RWPE1 (cell line): ENCODE data around the gene XPR1.

Experiments used
- CTCF ChIA-PET: fragments of 350-600 bp; sonication (Branson Sonifier 250); formaldehyde crosslinking; extraction: SDS; loops from one replicate; lab custom pipeline; 2021; lab: Yijun Ruan, JAX
- POLR2A ChIA-PET: fragments of 400-600 bp; formaldehyde crosslinking; extraction: SDS; loops from one replicate; lab custom pipeline; 2020; ENCODE audit warnings: antibody characterized with exemption; ENCODE audit not compliant: low non-redundant PET; lab: Yijun Ruan, JAX
- DNase-seq: peaks from one replicate; pipeline ENCODE4 v3.0.0; 2012; ENCODE audit warnings: low spot score
- H3K27ac ChIP-seq: fragments of 450-650 bp; 2 replicates; pipeline ENCODE4 v1.5.1; 2017
- TF ChIP-seq, protein P1 (sequence below): fragments of 450-650 bp; conservative IDR thresholded peaks from 2 replicates; pipeline ENCODE4 v1.5.1; 2017; ENCODE audit warnings: low read depth, mild to moderate bottlenecking

Gene XPR1

DNA sequence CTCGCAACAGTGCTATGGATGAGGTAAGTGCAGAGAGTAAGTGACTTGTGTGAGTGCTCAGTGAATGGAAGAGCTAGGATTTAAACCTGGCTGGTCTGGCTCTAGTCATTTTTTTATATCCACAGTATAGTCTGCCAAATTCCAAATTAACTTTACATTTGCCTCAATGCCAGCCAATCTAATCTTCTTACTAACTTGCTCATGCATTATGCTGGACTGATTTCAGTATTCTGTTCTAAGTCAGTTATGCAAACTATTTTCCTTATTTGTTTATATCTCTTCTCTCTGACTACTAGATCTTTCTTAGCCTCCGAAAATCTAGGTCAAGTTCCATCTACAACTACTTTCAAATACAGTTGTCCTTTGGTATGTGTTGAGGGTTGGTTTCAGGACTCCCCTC, 133.3 kb downstream of the XPR1 start:
- CTCF ChIA-PET = no interaction called here
- POLR2A ChIA-PET = no interaction called here

DNA sequence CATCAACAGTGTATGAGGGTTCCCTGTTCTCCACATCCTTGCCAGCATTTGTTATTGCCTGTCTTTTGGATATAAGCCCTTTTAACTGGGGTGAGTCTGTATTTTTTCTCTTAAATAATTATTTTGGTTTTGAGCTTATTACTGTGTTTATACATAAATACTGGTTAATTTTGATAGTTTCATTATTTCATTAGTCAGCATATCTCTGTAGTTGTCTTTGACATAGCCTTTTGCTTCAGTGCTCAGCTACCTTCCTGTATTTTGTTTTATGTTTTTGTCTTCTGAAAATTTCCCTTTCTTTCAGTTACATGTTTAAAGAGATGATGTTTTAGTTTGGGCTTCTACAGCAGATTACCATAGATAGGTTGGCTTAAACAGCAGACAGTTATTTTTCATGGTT, 138.1 kb downstream of the XPR1 start:
- no peak overlapping the region for H3K27ac ChIP-seq
- ChIA-PET POLR2A (no interaction called here), CTCF (no interaction called here)
- DNase-seq = no peak
- TF ChIP-seq, protein P1, sequence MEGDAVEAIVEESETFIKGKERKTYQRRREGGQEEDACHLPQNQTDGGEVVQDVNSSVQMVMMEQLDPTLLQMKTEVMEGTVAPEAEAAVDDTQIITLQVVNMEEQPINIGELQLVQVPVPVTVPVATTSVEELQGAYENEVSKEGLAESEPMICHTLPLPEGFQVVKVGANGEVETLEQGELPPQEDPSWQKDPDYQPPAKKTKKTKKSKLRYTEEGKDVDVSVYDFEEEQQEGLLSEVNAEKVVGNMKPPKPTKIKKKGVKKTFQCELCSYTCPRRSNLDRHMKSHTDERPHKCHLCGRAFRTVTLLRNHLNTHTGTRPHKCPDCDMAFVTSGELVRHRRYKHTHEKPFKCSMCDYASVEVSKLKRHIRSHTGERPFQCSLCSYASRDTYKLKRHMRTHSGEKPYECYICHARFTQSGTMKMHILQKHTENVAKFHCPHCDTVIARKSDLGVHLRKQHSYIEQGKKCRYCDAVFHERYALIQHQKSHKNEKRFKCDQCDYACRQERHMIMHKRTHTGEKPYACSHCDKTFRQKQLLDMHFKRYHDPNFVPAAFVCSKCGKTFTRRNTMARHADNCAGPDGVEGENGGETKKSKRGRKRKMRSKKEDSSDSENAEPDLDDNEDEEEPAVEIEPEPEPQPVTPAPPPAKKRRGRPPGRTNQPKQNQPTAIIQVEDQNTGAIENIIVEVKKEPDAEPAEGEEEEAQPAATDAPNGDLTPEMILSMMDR = no peak

More for the DNA sequence above, 133.3 kb downstream of the XPR1 start:
- TF ChIP-seq, protein P1 = no peak
- DNase-seq = no peak
- H3K27ac ChIP-seq = no peak overlapping the region

DNA sequence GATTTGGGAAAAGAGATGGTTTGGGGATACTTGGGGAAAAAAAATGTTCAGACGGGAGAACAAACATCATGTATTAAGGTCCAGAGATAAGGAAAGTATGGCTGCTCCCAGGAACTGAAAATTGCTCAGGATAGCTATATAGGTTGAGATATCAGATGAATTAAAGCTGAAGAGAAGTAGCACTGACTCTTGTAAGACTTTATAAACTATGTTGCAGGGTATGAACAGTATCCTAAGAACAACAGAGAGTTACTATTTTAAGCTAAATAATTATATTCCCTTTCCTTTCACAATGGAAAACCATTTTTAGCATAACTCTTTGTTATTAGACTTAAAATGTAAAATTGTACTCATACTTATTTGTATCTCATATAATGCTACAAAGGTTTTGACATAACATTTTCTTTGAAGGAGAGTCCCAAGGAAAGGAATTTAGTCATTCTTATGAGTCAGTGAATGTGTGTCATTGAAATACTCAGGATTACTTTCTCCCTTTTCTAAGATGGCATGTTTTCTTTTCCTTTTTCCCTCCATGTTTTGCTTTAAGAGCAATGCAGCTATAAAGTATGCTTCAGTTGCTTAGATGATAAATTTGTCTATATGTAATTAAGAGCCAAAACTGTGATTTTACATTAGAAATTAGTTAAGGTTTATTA, 141.5 kb downstream of the XPR1 start:
- TF ChIP-seq, protein P1 = no peak
- POLR2A ChIA-PET = no interaction called here
- CTCF ChIA-PET = interaction anchor here (0.6 to 0.9 kb wide), 2 partner anchors 14 to 143 kb away, joined by 3 to 5 read pairs; no protein-coding TSS in a partner anchor

DNA sequence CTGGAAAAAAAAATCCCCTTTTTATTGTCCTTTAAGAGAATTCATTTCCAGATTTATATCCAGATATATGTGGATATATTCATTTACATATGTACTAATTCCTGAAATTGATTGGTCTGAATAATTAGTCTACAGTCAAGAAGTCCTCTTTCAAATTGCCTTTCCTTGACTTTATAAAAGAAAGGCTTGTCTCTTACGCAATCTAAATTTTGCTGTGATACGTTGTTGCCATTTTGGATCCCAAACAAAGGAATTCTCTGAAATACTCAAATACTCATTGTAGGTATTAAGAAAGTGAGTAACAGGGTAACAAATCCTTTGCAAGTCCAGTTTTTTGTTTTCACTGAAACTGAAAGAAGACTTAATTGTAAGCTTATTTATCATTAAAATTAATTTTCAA, 144.0 kb downstream of the XPR1 start:
- TF ChIP-seq, protein P1 = no peak
- ChIA-PET POLR2A (no interaction called here), CTCF (no interaction called here)
- no peak for DNase-seq
- no peak overlapping the region for H3K27ac ChIP-seq

More for the DNA sequence above, 141.5 kb downstream of the XPR1 start:
- no peak overlapping the region for H3K27ac ChIP-seq
- DNase-seq = peak; percentile 46

DNA sequence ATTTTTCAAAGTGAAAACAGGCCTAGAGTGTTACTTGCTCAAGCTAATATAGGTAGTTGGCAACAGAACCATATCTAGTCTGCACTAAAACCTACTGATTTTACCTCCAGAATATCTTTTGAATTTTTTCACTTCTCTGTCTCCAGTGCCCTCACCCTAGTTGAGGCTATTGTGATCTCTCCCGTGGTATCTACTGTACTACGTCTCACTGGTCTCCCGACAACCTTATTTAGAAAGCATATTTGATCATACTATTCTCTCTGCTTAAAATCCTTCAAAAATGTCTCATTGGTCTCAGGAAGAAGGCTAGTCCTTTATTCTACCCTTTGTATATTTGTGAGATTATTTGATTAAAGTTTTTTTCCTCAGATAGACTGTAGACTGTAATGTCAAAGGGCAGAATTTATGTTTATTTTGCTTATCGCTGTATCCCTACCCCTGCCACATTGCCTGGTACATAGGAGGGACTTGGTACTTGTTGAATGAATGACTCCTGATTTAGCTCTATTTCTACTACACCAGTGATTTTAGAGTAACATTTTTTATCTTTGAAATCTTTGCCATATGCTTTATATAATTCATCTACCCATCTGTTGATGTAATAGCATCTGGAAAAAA, 145.4 kb downstream of the XPR1 start:
- DNase-seq = no peak
- no peak overlapping the region for H3K27ac ChIP-seq
- TF ChIP-seq, protein P1 = no peak
- ChIA-PET POLR2A (no interaction called here), CTCF (interaction anchor here (1.0 kb wide), 1 partner anchor 261 kb away, joined by 4 read pairs; no protein-coding TSS in a partner anchor)

DNA sequence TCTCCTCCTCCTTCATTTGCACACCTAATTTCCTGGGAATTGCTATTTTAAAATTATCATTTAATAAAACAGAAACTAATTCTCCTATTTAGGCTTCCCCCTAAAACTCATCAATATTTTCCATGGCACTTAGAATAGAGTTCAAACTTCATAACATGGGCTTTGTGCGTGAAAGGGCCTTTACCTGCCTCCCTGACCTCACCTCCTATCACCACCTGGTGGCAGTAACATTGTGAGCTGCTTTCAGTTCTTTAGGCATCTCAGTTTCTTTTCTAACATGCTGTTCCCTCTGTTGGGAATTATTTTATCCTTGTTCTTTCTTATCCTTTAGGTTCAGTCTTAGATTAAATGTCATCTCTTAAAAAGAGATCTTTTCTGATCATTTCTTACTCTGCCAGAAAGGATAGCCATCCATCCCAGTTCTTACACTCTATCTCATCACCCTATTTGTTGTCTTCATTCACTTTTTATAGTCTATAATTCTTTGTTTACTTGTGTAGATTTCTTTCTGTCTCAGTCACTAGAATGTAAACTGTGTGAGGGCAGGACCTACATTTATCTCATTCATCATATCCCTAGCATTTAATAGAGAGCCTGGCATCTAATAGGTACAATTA, 147.1 kb downstream of the XPR1 start:
- H3K27ac ChIP-seq = no peak overlapping the region
- peak; percentile 30 for DNase-seq
- CTCF ChIA-PET = interaction anchor here (0.5 to 1.2 kb wide), 4 partner anchors 12 to 173 kb away, joined by 3 to 4 read pairs (median 3); no protein-coding TSS in a partner anchor
- POLR2A ChIA-PET = interaction anchor here (0.7 kb wide), 1 partner anchor 255 kb away, joined by 3 read pairs; no protein-coding TSS in a partner anchor
- TF ChIP-seq, protein P1 = peak; percentile 41
